SU-DHL-6 (cell line): ENCODE results near the gene NRARP.

Experiments used
- CTCF ChIP-seq: fragments of 200-600 bp; sonication (generic); IDR thresholded peaks from one replicate; pipeline ENCODE4 v1.5.1; 2017; ENCODE audit warnings: antibody characterized with exemption, mild to moderate bottlenecking, low read length, moderate library complexity; ENCODE audit not compliant: insufficient read depth, poor library complexity, severe bottlenecking
- EZH2phosphoT487 ChIP-seq: fragments of 200-600 bp; sonication (generic), shearing (Covaris generic); conservative IDR thresholded peaks from 2 replicates; pipeline ENCODE4 v1.6.1; 2018; ENCODE audit warnings: mild to moderate bottlenecking, antibody characterized with exemption, low read length, moderate library complexity, mixed read lengths

GRCh38 chr9:137293094-137293481 is 9.0 kb downstream of the NRARP start:
- TF ChIP-seq CTCF (no peak), EZH2phosphoT487 (no peak)
